HG03139 (cell line): ENCODE data around the gene ANKS6.
A peak's percentile ranks its signal among the peaks of the same experiment; 100 is the strongest.

Experiments
- ATAC-seq: cut with Tn5 transposase; IDR thresholded peaks from one replicate; pipeline ENCODE4 v1.9.1; 2021; ENCODE audit not compliant: unreplicated experiment

Gene ANKS6

GRCh38 chr9:98791608-98792490 lies 4.5 kb downstream of the ANKS6 start:
- no peak for ATAC-seq

- peak; percentile 44 for ATAC-seq
Observed at GRCh38 chr9:98790842-98791607, 5.3 kb downstream of the ANKS6 start.

- ATAC-seq, result no peak
Observed at GRCh38 chr9:98790134-98790841, 6.1 kb downstream of the ANKS6 start.

GRCh38 chr9:98789483-98790133 lies 6.7 kb downstream of the ANKS6 start:
- ATAC-seq, result no peak

GRCh38 chr9:98787766-98788335 lies 8.5 kb downstream of the ANKS6 start:
- no peak for ATAC-seq

- no peak for ATAC-seq
Observed at GRCh38 chr9:98786750-98787510, 9.4 kb downstream of the ANKS6 start.

GRCh38 chr9:98784831-98785806 lies 11.2 kb downstream of the ANKS6 start:
- no peak for ATAC-seq

- no peak for ATAC-seq
Observed at GRCh38 chr9:98783518-98784226, 12.7 kb downstream of the ANKS6 start.

- no peak for ATAC-seq
Observed at GRCh38 chr9:98781588-98782383, 14.6 kb downstream of the ANKS6 start.

- ATAC-seq, result no peak
Observed at GRCh38 chr9:98780059-98780749, 16.2 kb downstream of the ANKS6 start.

GRCh38 chr9:98778711-98779530 lies 17.4 kb downstream of the ANKS6 start:
- ATAC-seq, result no peak

GRCh38 chr9:98778251-98778650 lies 18.1 kb downstream of the ANKS6 start:
- ATAC-seq, result no peak

- no peak for ATAC-seq
Observed at GRCh38 chr9:98777618-98778017, 18.7 kb downstream of the ANKS6 start.

- ATAC-seq, result no peak
Observed at GRCh38 chr9:98775831-98776441, 20.4 kb downstream of the ANKS6 start.

GRCh38 chr9:98774746-98775145 lies 21.6 kb downstream of the ANKS6 start:
- no peak for ATAC-seq
